Measurements from ENCODE around the gene ATG4D.
"Not testable (repeated sequence)": the region's sequence is repeated elsewhere in the genome, so short reads cannot be mapped to it uniquely, and the experiment has no call there.

ATG4D gene

GRCh38 chr19:10518444-10519361 is 25.0 kb upstream of the ATG4D start:
- no peak for DNase-seq (ENCODE audit: low read depth in 1 of 2, low spot score in 1 of 2)

DNA sequence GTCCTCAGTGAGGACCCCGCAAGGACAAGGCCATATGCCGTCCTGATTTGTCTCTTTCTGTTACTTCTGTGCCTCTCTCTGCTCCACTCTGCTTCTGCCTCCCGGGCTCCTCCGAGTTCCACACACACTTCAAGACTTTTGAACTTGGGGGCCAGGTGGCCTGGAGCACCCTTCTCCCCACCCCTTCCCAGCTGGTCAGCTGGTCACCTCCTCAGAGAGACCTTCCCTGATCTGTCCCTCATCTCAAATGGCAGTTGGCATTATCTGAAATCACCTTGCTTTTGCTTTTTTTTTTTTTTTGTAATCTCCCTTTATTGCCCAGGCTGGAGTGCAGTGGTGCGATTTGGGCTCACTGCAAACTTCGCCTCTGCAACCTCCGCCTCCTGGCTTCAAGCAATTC is 24.3 kb upstream of the ATG4D start:
- no peak for DNase-seq (ENCODE audit: low read depth in 1 of 2, low spot score in 1 of 2)

DNA sequence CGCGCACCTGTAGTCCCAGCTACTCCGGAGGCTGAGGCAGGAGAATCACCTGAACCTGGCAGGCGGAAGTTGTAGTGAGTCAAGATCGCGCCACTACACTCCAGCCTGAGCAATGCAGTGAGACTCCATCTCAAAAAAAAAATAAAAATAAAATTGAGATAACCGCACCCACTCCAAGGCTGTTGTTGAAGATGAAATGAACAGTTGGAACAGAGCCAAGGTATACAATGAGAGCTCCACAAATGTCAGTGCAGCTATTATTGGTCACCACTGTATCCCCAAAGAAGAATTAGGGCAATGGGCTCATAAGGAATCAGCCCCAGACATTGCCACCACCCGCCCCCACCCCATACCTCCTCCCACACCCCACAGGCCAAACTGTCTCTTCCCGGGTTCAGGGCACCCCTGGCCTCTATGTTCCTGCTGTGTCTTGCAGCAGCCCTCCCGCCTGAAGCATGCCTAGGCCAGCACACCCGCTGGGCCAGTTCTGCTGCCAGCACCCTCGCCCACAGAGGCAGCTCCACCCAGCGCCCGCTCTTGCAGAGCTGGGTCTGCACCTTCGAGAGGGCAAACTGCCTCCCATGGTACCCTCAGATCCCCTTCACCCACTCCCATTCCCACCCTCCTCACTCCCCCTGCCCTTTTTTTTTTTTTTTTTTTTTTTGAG is 22.9 kb upstream of the ATG4D start:
- no peak for DNase-seq (ENCODE audit: low read depth in 1 of 2, low spot score in 1 of 2)

GRCh38 chr19:10521461-10522171 is 22.1 kb upstream of the ATG4D start:
- no peak for DNase-seq (ENCODE audit: low read depth in 1 of 2, low spot score in 1 of 2)

GRCh38 chr19:10523135-10523636 is 20.5 kb upstream of the ATG4D start:
- DNase-seq (ENCODE audit: low read depth in 1 of 2, low spot score in 1 of 2), result no peak

DNA sequence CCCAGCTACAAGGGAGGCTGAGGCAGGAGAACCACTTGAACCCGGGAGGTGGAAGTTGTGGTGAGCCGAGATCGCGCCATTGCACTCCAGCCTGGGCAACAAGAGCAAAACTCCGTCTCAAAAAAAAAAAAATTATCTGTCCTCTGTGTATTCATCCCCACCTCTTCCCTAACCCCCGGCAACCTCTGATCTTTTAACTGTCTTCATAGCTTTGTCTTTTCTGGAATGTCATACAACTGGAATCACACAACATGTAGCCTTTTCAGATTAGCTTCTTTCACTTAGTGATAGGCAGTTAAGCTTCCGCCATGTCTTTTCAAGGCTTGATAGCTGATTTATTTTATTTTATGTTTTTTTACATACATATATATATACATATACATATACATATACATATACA is 18.1 kb upstream of the ATG4D start:
- no peak for DNase-seq (ENCODE audit: low read depth in 1 of 2, low spot score in 1 of 2)

GRCh38 chr19:10526887-10527286 is 16.8 kb upstream of the ATG4D start:
- not testable (repeated sequence) for DNase-seq (ENCODE audit: low read depth in 1 of 2, low spot score in 1 of 2)

- no peak for DNase-seq (ENCODE audit: low read depth in 1 of 2, low spot score in 1 of 2)
Observed at GRCh38 chr19:10532457-10532856, 11.2 kb upstream of the ATG4D start.

- DNase-seq (ENCODE audit: low read depth in 1 of 2, low spot score in 1 of 2), result no peak
Observed at GRCh38 chr19:10533646-10534386, 9.9 kb upstream of the ATG4D start.

- no peak for DNase-seq (ENCODE audit: low read depth in 1 of 2, low spot score in 1 of 2)
Observed at GRCh38 chr19:10535613-10536012, 8.1 kb upstream of the ATG4D start.

DNA sequence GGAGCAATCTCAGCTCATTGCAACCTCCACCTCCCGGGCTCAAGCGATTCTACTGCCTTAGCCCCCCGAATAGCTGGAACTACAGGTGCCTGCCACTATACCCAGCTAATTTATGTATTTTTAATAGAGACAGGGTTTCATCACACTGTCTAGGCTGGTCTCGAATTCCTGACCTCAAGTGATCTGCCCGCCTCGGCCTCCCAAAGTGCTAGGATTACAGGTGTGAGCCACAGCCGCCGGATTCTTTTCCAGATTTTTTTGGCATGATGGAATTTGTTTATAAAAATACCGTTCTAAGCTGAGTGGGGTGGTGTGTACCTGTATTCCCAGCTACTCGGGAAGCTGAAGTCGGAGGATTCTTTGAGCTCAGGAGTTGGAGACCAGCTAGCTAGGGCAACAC is 6.0 kb upstream of the ATG4D start:
- DNase-seq (ENCODE audit: low read depth in 1 of 2, low spot score in 1 of 2), result no peak

GRCh38 chr19:10538204-10538983 is 5.3 kb upstream of the ATG4D start:
- DNase-seq (ENCODE audit: low read depth in 1 of 2, low spot score in 1 of 2), result no peak

DNA sequence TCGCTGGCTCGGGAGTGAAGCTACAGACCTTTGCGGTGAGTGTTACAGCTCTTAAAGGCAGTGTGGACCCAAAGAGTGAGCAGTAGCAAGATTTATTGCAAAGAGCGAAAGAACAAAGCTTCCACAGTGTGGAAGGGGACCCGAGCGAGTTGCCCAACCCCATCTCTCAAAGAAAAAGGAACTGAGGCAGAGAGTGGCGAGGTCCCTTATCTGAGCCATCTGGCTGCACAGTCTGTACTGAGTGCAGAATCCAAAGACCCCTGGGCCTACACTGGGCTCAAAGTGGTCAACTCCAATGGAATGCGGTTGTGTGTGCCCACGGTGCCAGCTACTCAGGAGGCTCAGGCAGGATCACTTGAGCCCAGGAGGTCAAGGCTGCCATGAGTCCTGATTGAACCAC is 4.7 kb upstream of the ATG4D start:
- DNase-seq (ENCODE audit: low read depth in 1 of 2, low spot score in 1 of 2), result not testable (repeated sequence)

- no peak for DNase-seq (ENCODE audit: low read depth in 1 of 2, low spot score in 1 of 2)
Observed at GRCh38 chr19:10543059-10543419, 665 bp upstream of the ATG4D start.

GRCh38 chr19:10544242-10544752 is 593 bp downstream of the ATG4D start:
- DNase-seq (ENCODE audit: low read depth in 1 of 2, low spot score in 1 of 2), result no peak

GRCh38 chr19:10544753-10545251 is 1.1 kb downstream of the ATG4D start:
- DNase-seq (ENCODE audit: low read depth in 1 of 2, low spot score in 1 of 2), result no peak

- no peak for DNase-seq (ENCODE audit: low read depth in 1 of 2, low spot score in 1 of 2)
Observed at GRCh38 chr19:10546817-10547216, 3.1 kb downstream of the ATG4D start.

DNA sequence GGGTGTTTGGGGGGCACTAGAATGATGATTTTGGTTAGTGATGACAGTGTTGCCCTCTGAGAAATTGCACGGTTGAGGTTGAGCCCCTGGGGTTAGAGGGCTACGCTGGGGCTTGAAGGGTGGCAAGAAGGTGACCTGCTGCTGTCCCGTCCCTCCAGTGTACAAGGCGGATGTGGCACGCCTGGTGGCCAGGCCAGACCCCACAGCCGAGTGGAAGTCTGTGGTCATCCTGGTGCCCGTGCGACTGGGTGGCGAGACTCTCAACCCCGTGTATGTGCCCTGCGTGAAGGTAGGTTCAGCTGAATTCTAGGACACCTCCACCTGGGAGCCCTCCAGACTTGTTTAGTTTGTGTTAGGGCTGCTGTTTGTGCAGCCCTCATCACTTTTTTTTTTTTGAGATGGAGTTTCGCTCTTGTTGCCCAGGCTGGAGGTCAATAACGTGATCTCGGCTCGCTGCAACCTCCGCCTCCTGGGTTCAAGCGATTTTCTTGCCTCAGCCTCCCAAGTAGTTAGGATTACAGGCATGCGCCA is 5.1 kb downstream of the ATG4D start:
- DNase-seq (ENCODE audit: low read depth in 1 of 2, low spot score in 1 of 2), result no peak

- no peak for DNase-seq (ENCODE audit: low read depth in 1 of 2, low spot score in 1 of 2)
Observed at GRCh38 chr19:10549733-10550132, 6.0 kb downstream of the ATG4D start.

DNA sequence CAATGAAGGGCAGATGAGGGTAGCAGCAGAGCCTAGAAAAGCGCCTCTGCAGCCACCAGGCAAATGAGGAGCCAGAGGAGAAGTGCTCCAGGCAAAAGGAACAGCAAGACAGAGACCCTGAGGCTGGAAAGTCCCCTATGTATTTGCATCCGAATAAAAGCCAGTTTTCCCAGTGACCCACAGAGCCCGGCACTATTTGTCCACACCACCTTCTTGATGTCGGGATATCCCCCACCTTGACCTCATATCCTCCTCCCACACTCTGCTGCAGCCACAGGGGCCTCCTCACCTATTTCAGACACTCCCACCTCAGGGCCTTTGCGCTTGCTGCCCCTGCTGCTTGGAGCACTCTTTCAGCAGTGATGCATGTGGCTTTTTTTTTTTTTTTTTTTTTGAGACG is 6.6 kb downstream of the ATG4D start:
- no peak for DNase-seq (ENCODE audit: low read depth in 1 of 2, low spot score in 1 of 2)

Measured in activated T-helper 1 cell treated with anti-CD3 and anti-CD28 coated beads, Interleukin-2, amount 50 U/mL, for 16 hours (primary cell).